ENCODE results near the gene KCNG2.
A peak's percentile ranks its signal among the peaks of the same experiment; 100 is the strongest.

The KCNG2 gene

DNA sequence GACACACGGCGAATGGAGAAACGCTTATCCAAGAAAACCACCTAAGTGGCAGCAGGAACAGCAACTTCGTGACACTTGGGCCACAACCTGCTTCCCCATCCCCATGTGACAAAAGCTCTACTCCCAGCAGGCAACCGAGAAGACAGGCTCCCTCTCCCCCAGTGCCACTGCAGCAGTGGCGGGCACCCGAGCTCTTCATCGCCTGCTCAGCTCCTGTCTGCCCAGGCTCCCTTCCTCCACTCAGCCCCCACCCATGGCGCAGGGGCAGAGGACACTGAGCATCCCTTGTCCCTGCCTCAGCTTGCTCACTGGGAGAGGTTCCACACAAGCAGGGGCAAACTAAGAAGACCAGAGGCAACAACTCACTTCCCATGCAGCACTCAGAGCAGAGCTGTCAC is 130.8 kb downstream of the KCNG2 start:
- no peak for DNase-seq

DNA sequence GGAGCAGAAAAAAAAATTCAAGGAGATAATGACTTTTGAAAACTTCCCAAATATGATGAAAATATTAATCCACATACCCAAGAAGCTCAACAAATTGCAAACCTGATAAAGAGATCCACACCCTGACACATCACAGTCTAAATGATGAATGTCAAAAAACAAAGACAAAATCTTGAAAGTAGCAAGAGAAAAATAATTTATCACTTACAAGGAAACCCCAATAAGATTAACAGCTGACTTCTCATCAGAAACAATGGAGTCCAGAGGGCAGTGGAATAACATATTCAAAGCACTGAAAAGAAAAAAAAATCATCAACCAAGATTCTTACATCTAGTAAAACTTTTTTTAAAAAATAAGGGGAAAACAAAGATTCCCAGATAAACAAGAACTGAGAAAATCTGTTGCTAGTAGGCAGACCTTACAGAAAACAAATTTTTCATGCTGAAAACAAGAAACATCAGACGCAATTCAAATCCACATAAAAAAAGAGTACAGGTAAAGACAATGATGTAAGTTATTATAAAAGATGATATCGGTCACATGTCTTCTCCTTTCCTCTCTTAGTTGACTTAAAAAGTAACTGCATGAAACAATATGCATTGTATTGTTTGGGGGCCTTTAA is 132.4 kb downstream of the KCNG2 start:
- DNase-seq = no peak

DNA sequence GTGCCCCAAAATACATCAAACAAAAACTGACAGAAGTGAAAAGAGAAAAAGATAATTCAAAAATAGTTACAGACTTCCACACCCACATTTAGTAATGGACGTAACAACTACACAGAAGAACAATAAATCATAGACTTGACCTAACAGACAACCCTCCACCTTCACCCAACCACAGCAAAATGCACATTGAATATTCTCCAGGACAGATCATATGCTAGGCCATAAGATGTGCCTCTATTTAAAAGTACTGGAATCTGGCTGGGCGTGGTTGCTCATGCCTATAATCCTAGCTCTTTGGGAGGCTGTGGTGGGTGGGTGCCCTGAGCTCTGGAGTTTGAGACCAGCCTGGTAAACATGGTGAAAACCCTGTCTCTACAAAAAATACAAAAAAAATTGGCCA is 133.7 kb downstream of the KCNG2 start:
- no peak for DNase-seq

DNA sequence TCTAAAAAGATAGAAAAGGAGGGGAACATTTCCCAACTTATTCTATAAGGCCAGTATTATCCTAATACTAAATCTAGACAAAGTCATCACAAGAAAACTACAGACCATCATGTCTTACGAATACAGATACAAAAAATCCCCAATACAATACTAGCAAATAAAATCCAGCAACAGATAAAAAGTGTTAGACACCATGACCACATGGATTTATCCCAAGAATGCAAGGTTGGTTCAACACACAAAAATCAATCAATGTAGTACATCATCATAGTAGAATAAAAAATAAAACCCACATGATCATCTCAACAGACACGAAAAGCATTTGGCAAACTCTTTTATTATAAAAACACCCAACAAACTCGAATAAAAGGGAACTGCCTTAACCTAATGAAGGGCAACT is 135.2 kb downstream of the KCNG2 start:
- no peak for DNase-seq

DNA sequence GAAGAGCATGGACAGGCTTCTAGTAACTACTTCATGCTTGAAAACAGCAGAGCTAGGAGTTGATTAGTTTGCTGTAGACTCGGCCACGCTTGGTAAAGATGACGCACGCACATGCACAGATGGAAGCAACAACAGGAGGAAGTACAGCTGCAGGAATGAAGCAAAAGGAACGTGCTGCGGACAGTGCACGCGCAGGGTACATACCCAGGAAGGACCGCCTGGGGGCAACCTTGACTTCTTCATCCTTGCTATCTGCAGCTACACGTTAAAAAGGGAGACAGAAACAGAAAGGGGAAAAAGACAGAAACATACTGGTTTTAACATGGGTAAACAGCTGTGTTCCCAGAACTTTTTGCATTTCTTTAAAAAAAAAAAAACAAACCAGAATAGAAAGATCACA is 136.0 kb downstream of the KCNG2 start:
- DNase-seq = no peak

DNA sequence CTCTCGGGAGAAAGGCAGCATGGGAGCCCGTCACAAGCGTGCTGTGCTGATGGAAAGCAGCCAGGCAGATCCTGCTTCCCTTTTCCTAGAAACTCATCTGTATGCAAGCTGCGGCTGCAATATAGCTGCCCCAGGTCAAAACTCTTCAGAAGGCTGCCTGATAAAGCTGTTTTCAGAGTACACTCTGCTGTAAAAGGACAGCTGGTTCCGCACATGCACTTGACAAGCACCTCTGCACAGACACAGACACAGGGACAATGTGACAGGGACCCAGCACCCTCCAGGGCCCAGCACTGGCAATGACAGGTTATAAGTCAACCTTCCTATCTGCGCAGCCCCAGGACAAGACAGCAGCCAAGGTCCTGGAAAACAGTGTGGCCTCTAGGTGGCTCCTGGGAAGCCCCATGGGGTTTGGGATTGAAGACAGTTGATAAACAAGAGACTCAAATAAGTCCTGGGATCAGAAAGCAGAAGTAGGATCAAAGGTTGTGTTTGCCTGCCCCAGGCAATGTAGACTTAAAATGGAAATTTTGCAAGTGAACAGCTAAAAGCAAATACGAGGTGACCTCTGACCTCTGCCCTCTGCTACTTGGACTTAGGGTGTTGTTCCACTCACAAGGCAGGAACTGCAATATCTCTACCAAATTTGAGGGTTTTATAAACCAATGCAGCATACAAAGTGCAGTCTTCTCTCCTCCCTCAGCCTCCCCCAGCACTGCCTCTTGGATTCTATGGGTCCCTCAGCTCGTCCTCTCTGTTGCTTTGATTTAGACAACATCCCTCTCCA is 136.8 kb downstream of the KCNG2 start:
- DNase-seq = no peak

DNA sequence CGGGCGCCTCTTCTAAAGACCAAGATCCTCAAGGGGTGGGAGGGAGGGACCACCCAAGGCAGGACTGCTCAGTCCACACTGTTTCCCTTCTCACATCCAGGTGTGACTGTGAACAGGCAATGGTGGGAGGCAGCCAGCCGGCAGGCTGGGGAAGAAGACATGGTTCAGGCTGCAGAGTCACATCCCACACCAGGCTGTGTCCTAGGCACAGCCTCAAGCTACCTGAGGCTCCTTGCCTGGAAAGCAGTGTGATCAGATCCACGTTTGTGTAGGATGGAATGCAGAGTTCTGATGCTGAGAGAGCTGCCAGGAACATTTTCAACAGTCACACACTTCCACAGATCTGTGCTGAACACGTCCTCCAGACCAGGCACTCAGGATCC is 137.4 kb downstream of the KCNG2 start:
- no peak for DNase-seq

DNA sequence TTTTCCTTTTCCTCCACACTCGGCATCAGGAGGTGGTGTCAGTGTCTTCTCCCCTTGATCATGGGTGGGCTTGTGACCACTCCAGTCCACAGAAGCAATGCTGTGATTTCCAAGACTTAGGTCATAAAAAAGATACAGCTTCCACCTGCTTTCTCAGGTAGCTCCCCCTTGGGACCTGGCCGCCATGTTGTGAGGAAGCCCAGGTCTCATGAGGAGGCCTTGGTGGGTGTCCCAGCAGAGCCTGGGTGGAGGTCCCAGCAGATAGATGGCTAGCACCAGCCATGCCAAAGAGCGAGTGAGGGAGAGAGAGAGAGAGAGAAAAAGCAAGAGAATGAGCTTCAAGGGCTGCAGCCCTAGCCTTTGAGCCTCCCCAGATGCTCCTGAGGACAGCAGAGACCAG is 137.8 kb downstream of the KCNG2 start:
- no peak for DNase-seq

DNA sequence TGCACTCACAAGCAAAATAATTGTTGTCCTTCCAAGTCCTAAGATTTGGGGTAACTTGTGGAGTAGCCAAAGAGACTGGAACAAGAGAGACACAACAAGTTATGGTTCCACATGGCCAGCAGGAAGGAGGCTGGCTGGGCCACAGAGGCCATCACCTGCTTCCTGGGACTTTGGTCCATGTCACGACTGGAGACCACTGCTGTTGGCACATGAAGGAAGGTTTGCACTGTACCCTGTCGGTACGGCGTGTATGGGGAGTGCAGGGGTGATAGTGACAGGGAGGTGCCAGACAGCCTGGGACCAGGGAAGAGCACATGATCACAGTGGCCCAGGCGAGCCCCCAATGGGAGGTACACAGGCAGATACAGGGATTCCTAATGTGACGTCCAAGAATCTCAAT is 138.2 kb downstream of the KCNG2 start:
- no peak for DNase-seq

DNA sequence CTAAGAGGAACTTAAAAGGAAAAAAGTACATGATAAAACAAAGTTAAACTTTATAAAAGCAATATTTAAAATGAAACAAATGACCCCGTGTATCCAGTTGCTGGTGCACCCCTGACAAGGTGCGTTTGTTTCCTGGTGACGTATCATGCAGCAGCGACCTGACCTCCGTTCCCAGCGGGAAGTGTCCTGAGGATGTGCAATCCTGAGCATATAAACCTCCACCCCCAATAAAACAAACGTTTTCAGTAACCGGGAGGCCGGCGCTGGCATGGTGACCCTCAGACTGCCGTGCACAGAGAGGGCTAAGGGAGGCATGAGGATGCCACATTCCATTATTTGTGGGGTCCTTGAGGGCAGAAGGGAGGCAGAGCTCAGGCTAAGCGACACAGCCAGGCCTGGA is 138.9 kb downstream of the KCNG2 start:
- DNase-seq = peak; percentile 1

DNA sequence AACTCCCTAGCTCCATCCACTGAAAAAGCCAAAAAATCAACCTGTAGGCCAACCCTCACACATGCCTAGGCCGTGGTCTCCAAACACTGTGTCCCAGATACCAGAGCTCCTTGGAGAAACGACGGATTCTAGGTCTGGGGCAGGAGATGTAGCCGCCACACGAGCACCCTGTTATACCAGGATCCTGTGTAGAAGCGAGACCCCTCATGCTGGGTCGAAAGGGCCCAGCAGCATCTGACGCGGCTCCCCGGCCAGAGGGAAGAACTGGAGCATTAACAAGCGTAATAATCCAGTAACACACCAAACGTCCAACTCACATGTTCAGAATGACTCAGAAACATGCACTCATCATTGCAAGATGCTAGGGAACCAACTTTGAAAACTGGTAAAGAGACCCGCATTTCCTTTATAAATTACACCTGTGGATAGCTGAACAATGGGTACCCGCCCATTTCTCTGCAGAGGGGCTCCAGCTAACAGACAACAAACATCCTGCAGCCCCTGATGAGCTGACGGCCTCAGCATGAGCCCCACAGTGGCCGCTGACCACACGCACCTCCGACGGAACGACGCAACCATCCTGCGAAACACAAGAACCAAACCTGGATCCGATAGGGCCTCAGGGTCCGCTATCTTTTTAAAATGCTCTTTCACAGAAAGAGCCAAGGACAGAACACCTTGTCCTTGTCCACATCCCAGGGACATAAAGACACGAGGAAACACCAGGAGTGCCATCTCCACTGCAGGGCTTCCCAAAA is 139.5 kb downstream of the KCNG2 start:
- DNase-seq = peak; percentile 2

DNA sequence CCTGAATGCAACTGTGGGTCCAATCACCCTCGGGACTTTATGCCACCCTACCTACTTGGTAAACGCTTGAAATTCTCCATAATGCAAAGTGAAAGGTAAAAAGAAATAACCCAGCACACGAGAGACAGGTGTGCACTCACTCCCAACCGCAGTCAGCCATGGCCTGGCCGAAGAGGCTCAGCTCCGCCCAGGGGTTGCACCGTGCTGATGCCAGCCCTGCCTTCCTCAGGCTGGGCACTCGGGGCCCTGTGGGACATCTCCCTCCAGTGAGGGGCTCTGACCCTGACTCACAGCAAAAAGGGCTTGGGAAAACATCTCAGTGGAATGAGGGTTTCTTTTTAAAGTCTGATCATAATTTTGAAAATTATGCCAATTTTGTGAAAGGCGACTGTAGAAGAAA is 140.5 kb downstream of the KCNG2 start:
- no peak for DNase-seq

DNA sequence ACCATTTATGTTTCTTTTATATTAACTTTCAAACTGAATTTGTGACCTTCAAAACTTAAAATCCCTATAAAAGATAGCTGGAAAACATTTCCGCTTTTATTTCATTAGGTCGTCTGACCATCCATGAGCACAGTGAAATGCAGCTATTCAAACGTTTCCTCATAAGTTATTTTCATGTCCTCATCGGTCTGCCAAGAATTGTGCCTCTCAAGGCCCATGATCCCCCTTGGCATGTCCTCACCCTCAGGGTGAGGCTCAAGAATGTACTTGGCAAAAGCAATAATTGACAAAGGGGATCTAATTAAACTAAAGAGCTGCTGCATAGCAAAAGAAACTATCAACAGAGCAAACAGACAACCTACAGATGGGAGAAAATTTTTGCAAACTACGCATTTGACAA is 141.4 kb downstream of the KCNG2 start:
- DNase-seq = no peak

DNA sequence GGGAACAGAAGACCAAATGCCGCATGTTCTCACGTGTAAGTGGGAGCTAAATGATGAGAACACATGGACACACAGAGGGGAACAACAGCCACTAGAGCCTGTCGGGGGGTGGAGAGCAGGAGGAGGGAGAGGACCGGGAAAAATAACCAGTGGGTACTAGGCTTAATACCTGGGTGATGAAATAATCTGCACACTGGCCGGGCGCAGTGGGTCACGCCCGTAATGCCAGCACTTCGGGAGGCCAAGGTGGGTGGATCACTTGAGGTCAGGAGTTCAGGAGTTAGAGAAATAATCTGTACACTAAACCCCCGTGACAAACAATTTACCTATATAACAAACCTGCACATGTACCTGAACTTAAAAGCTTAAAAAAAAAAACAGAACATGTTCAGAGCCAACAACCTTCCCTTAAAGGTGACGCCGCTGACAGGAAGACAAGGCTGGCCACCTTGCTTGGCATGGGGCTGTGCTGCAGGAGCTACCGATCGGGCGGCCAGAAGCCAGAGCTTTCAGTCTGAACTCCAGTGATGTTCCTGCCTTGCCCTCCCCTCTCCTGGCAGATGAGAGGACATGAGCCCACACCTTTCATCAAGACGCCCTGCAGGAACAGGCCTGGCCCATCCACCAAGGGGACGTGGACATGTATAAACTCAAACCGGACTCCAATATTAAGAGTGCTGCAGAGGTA is 142.5 kb downstream of the KCNG2 start:
- DNase-seq = no peak

DNA sequence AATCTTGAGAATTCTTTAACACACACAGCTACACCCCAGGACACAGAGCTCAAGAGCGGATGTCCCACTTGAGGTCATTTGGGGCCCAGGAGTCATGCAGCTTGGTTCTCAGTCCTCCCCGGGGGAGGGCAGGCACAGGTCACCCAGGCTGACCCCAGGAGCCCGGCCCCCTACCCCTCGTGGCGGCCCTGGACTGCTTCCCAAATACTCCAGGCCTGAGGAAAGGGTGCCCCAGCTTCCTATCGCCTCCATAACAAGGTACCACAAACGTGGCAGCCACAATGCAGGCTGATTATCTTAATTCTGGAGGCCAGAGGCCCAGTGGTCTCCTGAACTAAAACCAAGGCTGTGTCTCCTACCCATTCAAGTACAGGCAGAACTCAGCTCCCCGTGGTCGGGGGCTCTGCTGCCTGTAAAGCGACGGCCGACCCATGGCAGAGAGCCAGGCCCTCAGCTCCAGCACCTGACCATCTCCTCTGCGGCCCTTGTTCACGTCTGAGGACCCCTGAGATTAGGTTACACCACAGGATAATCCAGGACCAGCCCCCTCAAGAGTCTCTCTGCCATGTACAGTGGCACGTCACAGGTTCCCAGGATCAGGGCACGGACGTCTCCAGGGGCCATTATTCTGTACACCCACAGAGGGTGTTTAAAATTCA is 143.2 kb downstream of the KCNG2 start:
- DNase-seq = no peak

DNA sequence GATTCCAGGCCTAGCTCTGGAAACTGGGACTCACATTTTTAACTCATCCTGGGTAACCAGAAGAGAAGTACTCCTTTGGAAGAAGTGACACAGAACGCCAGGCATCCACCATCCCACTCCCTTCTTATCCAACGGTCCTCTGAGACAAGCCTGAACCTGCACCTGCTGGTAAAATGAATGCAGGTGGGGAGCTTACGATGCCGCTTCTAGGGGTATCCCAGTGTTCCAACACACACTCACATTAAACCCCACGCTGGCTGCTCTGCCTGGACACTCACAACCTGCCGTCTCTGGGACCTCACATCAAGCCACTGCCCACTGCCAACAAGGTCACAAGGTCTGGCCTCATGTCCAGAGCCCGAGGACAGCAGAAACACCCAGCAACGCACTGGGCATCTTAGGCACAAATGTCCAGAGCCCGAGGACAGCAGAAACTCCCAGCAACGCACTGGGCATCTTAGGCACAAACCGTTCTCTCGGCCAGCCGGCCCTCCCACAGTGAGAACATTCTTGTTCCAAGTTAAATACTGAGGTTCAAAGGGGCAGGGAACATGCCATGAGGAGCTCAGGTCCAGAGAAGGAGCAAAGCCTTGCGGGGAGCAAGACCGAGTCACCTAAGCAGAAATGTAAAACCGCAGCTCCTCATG is 143.9 kb downstream of the KCNG2 start:
- DNase-seq = no peak

DNA sequence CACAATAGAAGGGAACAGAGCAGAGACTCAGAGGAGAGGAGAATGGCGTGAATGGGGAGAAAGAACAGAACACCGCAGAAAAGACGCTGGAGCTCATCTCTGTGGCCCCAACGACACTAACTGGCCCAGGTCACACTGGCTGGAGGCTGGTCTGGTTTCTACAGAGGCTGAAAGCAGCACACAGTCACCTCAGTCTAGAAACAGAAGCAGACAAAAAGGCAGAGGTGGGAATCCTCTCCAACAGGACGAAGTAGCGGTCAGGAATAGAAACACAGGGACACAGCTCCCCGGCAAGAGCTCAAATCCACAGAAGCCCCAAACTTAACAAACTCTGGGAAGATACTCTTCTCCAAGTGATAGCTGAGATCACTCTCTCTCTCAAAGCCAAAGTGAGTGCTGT is 144.5 kb downstream of the KCNG2 start:
- DNase-seq = no peak

DNA sequence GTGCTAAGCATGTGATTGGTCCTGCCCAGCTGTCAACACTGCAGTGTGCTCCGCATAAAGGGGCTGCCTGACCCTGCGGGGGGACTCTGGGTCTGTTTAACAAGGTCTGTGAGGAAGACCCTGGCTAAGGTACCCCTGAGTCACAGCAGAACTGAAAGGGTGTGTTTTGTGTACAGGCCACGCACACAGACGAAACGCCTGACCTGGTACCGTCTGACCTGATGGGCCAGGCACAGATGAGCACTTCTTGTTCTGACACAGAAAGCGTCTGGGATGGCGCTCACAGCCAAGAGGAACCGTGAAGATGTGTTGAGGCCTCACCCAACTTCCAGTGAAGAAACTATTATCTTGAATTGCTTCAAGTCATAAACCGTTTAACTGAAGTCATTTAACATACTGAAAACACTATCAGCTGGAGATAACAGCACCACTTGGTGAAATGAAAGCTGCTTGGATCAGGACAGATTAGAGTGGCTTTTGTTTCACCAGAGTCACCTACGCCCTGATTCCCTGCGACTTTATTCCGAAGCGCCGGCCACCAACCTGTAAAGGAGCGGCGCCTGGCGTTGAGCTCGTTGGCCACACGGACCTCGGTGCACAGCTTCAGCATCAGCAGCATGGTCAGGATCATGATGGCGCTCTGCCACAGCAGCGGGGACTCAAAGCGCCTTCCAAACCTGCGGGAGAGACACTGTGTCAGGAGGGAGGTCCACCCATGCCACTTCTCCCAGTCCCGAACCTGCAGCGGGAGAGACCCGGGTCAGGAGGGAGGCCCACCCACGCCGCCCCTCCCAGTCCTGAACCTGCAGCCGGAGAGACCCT is 145.3 kb downstream of the KCNG2 start:
- DNase-seq = no peak

DNA sequence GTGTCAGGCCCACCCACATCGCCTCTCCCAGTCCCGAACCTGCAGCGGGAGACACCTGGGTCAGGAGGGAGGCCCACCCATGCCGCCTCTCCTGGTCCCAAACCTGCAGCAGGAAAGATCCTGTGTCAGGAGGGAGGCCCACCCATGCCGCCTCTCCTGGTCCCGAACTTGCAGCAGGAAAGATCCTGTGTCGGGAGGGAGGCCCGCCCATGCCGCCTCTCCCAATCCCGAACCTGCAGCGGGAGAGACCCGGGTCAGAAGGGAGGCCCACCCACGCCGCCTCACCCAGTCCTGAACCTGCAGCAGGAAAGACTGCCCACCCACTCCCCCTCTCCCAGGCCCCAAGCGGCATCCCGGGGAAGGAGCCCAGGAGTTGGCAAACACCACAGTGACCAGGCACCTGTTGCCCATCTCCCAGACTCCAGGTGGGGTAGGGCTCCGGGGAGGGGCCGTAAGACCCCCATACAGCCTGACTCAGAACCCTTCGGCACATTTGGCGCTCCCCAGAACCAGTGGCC is 145.9 kb downstream of the KCNG2 start:
- no peak for DNase-seq

DNA sequence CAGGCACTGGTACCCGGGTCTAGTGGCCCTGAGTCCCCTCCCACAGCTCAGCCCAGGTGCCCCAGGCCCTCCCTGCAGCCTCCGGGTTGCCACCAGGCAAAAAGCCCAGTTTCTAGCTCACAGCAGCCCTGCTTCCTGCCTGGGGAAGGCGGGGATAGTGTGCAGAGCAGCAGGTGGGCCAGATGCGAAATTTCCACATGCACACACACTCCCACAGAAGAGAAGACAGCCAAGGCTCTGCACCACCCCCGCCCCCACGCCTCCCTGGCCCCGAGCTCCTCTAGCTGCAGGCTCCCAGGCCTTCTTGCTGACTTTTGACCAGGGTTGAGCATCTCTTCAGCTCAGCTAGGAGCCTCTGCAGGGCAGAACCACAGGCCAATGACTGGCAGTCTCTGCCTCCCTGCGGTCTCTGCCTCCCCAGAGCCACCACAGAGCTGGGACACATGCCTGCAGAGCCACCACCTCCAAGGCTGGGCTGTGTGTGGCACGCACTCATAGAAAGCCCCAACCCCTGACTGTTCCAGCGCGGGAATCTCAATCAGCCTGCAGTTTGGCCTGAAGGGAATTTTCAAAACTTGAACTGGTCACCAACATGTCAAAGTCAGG is 146.5 kb downstream of the KCNG2 start:
- no peak for DNase-seq

DNA sequence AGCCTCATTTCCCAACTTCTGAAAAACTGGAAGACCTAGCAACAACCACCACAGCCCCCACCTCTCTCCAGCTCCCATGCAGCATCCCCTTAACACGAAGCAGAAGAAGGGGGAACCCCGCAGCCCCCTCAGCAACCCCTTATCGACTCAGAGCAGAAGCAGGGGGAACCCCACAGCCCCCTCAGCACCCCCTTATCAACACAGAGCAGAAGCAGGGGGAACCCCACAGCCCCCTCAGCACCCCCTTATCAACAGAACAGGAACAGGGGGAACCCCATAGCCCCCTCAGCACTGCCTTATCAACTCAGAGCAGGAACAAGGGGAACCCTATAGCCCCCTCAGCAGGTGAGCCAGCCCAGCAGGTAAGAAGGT is 147.0 kb downstream of the KCNG2 start:
- DNase-seq = no peak
